Embryonic facial prominence (tissue), 1 donor: ENCODE measurements around the gene TSPAN7.
A peak's percentile ranks its signal among the peaks of the same experiment; 100 is the strongest.

Source experiments
- DNase-seq: peaks from one replicate; pipeline ENCODE4 v3.0.0-alpha.2; 2016; ENCODE audit errors: extremely low spot score

TSPAN7 gene

GRCh38 chrX:38561126-38561868 is at the start of gene TSPAN7:
Gene TSPAN7, plus strand, starts transcription at chrX:38561542. Its CDS starts 5 bp downstream, at chrX:38561547.
- peak; percentile 80 for DNase-seq

GRCh38 chrX:38513112-38513742 is 48.1 kb upstream of the TSPAN7 start:
- no peak for DNase-seq

GRCh38 chrX:38514016-38514854 is 47.1 kb upstream of the TSPAN7 start:
- no peak for DNase-seq

- DNase-seq = no peak
Measured at GRCh38 chrX:38515291-38515690, 46.1 kb upstream of the TSPAN7 start.

- no peak for DNase-seq
Measured at GRCh38 chrX:38516196-38516774, 45.1 kb upstream of the TSPAN7 start.

- no peak for DNase-seq
Measured at GRCh38 chrX:38519651-38520050, 41.7 kb upstream of the TSPAN7 start.

GRCh38 chrX:38538134-38538533 is 23.2 kb upstream of the TSPAN7 start:
- no peak for DNase-seq

GRCh38 chrX:38539748-38540147 is 21.6 kb upstream of the TSPAN7 start:
- no peak for DNase-seq

- no peak for DNase-seq
Measured at GRCh38 chrX:38548508-38548907, 12.8 kb upstream of the TSPAN7 start.

- no peak for DNase-seq
Measured at GRCh38 chrX:38552721-38553120, 8.6 kb upstream of the TSPAN7 start.

GRCh38 chrX:38558686-38559085 is 2.7 kb upstream of the TSPAN7 start:
- no peak for DNase-seq

GRCh38 chrX:38560776-38561125 is 591 bp upstream of the TSPAN7 start:
- DNase-seq = no peak

GRCh38 chrX:38561951-38562719 is 793 bp downstream of the TSPAN7 start:
- DNase-seq = no peak

- no peak for DNase-seq
Measured at GRCh38 chrX:38563030-38563429, 1.7 kb downstream of the TSPAN7 start.

GRCh38 chrX:38570396-38570795 is 9.1 kb downstream of the TSPAN7 start:
- DNase-seq = no peak

- no peak for DNase-seq
Measured at GRCh38 chrX:38571058-38571457, 9.7 kb downstream of the TSPAN7 start.

- no peak for DNase-seq
Measured at GRCh38 chrX:38574858-38575257, 13.5 kb downstream of the TSPAN7 start.

GRCh38 chrX:38575888-38576287 is 14.5 kb downstream of the TSPAN7 start:
- DNase-seq = no peak

GRCh38 chrX:38577738-38578137 is 16.4 kb downstream of the TSPAN7 start:
- DNase-seq = no peak

- no peak for DNase-seq
Measured at GRCh38 chrX:38578167-38578566, 16.8 kb downstream of the TSPAN7 start.

GRCh38 chrX:38583181-38583580 is 21.8 kb downstream of the TSPAN7 start:
- no peak for DNase-seq

- no peak for DNase-seq
Measured at GRCh38 chrX:38594434-38594833, 33.1 kb downstream of the TSPAN7 start.
